Thymus (tissue), 11 donors: ENCODE data around the gene PLA2R1. TPM values are rescaled to one million over a fixed set of nuclear protein-coding genes. Genes with fewer than 3 reads are reported as not detected.
A peak's percentile ranks its signal among the peaks of the same experiment; 100 is the strongest.

Source experiments
- DNase-seq, 9 donors: peaks; one replicate each; pipeline ENCODE4 v3.0.0-alpha.2; 2013; ENCODE audit warnings: low spot score in 9 of 9, low read depth in 6 of 9, missing footprints in 1 of 9
- H3K27ac ChIP-seq, 2 donors: one replicate each; pipeline ENCODE4 v1.5.1; 2013; ENCODE audit warnings: control low read depth in 1 of 2, low read depth in 1 of 2, low read length in 1 of 2, mild to moderate bottlenecking in 1 of 2, moderate library complexity in 1 of 2
- H3K27me3 ChIP-seq, 2 donors: one replicate each; pipeline ENCODE4 v1.5.1; 2013; ENCODE audit warnings: low read length in 1 of 2; ENCODE audit not compliant: control insufficient read depth in 2 of 2, insufficient read depth in 1 of 2
- H3K36me3 ChIP-seq, 2 donors: one replicate each; pipeline ENCODE4 v1.5.1; 2013; ENCODE audit warnings: low read length in 1 of 2, mild to moderate bottlenecking in 1 of 2, moderate library complexity in 1 of 2; ENCODE audit not compliant: control insufficient read depth in 2 of 2, insufficient read depth in 2 of 2
- H3K4me1 ChIP-seq, 2 donors: one replicate each; pipeline ENCODE4 v1.5.1; 2013; ENCODE audit warnings: low read length in 2 of 2; ENCODE audit not compliant: control insufficient read depth in 2 of 2, insufficient read depth in 2 of 2
- H3K4me3 ChIP-seq, 2 donors: one replicate each; pipeline ENCODE4 v1.5.1; 2013; ENCODE audit warnings: low read length in 2 of 2, control low read depth in 1 of 2, mild to moderate bottlenecking in 1 of 2
- H3K9me3 ChIP-seq, 2 donors: one replicate each; pipeline ENCODE4 v1.5.1; 2013; ENCODE audit warnings: low read length in 1 of 2, mild to moderate bottlenecking in 1 of 2; ENCODE audit not compliant: control insufficient read depth in 2 of 2, insufficient read depth in 1 of 2
- WGBS: extraction: QIAGEN DNeasy Blood & Tissue Kit; methylation state at CpG from one replicate; pipeline ENCODE4 v1.1.7; 2013; 5-methylcytosine and 5-hydroxymethylcytosine counted together
- polyA plus RNA-seq: library from polyadenylated mRNA; stranded (reverse); fragments of 200-250 nt; gene quantifications from one replicate; pipeline ENCODE4 v1.2.3, GENCODE V29; 2013
- total RNA-seq: library from RNA; stranded (reverse); fragments of 120-200 nt; gene quantifications from one replicate; pipeline ENCODE4 v1.2.4, GENCODE V29; 2013
- donor health status: healthy.

PLA2R1 gene
- total and polyA plus RNA-seq, 2 donors: 0.90 to 2.7 TPM

- no peaks in the 10 kb centered on the region for H3K36me3 ChIP-seq
- H3K9me3 ChIP-seq: no peaks in the 10 kb centered on the region
- no peak for DNase-seq
- H3K4me1 ChIP-seq: no peaks in the 10 kb centered on the region
- no peak overlapping the region for H3K27ac ChIP-seq
- 95% methylated on average over 1 of the region's 1 CpG for WGBS
- no peaks in the 10 kb centered on the region for H3K27me3 ChIP-seq
- H3K4me3 ChIP-seq: no peak overlapping the region
Observed at GRCh38 chr2:159942146-159942545, 120.3 kb downstream of the PLA2R1 start.

DNA sequence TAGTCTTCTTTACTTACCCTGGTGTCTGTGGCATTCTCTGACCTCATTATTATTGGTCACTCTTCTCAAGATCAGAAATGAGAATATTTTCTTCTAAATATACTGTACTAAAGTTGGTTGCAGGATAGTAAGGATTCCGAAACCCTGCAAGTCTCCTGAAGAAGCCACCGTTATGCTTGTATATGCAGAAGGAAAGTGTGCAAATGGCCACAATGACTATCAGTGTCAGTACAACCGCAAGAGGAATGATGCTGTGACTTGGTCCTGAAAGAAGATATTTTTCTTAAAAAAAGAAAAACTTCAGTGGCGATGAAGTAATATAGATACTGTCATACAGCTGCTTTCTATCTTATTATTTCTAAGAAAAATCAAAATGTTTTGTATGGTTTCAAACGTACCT lies 120.7 kb downstream of the PLA2R1 start:
- Histone ChIP-seq H3K4me1 (no peaks in the 10 kb centered on the region), H3K27me3 (no peaks in the 10 kb centered on the region), H3K9me3 (no peaks in the 10 kb centered on the region), H3K4me3 (no peak overlapping the region), H3K27ac (no peak overlapping the region), H3K36me3 (no peaks in the 10 kb centered on the region)
- no peak for DNase-seq
- 95% methylated on average over 5 of the region's 5 CpGs for WGBS

GRCh38 chr2:159939946-159940345 lies 122.5 kb downstream of the PLA2R1 start:
- H3K4me3 ChIP-seq: no peak overlapping the region
- no peak for DNase-seq
- H3K9me3 ChIP-seq: no peaks in the 10 kb centered on the region
- H3K27ac ChIP-seq: no peak overlapping the region
- H3K27me3 ChIP-seq: no peaks in the 10 kb centered on the region
- no peaks in the 10 kb centered on the region for H3K36me3 ChIP-seq
- H3K4me1 ChIP-seq: no peaks in the 10 kb centered on the region

DNA sequence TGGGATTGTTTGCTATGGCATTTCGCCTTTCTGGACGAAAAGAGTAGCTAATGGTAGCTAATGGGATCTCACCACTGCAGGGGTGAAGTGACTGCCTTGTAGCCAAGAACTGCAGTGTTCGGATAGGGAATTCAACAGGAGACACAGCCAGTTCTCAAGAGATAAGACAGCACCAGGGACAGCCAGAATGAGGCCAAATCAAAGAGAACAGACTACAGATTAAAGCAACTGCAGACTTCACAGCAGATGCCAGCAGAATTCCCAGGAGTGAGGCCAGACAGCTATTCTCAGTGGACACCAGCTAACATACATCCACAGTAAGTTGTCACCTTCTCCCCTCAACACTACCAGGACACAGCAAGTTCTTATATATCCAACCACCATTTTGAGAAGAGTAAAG lies 124.0 kb downstream of the PLA2R1 start:
- Histone ChIP-seq H3K27me3 (no peaks in the 10 kb centered on the region), H3K27ac (no peak overlapping the region), H3K4me1 (no peaks in the 10 kb centered on the region), H3K4me3 (no peak overlapping the region), H3K36me3 (no peaks in the 10 kb centered on the region), H3K9me3 (no peaks in the 10 kb centered on the region)
- DNase-seq: no peak
- WGBS: 97% methylated on average over 3 of the region's 3 CpGs

GRCh38 chr2:159936471-159936870 lies 125.9 kb downstream of the PLA2R1 start:
- no peak for DNase-seq
- no peaks in the 10 kb centered on the region for H3K9me3 ChIP-seq
- H3K27ac ChIP-seq: no peak overlapping the region
- H3K27me3 ChIP-seq: no peaks in the 10 kb centered on the region
- H3K4me3 ChIP-seq: no peak overlapping the region
- WGBS: 94% methylated on average over 4 of the region's 4 CpGs
- H3K36me3 ChIP-seq: no peaks in the 10 kb centered on the region
- H3K4me1 ChIP-seq: no peaks in the 10 kb centered on the region

DNA sequence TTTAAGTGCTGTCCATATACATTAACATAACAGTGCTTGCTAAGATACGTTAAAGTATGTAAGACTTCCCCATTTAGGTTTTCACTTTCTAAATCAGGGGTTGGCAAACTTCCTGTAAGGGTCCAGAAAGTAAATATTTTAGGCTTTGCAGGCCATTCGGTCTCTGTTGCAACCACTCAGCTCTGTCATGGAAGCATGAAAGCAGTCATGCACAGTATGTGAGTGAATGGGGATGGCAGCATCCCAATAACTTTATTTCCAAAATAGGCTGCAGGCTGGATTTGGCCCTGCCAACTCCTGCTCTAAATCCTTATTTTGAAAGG lies 128.7 kb downstream of the PLA2R1 start:
- no peak overlapping the region for H3K4me3 ChIP-seq
- no peaks in the 10 kb centered on the region for H3K27me3 ChIP-seq
- no peaks in the 10 kb centered on the region for H3K9me3 ChIP-seq
- WGBS: 21% methylated on average over 2 of the region's 2 CpGs
- peak in 1 of 9 donors; percentile 12 for DNase-seq
- H3K4me1 ChIP-seq: no peaks in the 10 kb centered on the region
- H3K36me3 ChIP-seq: no peaks in the 10 kb centered on the region
- H3K27ac ChIP-seq: no peak overlapping the region

GRCh38 chr2:159933040-159933726 lies 129.2 kb downstream of the PLA2R1 start:
- no peaks in the 10 kb centered on the region for H3K4me1 ChIP-seq
- WGBS: 85% methylated on average over 2 of the region's 2 CpGs

DNA sequence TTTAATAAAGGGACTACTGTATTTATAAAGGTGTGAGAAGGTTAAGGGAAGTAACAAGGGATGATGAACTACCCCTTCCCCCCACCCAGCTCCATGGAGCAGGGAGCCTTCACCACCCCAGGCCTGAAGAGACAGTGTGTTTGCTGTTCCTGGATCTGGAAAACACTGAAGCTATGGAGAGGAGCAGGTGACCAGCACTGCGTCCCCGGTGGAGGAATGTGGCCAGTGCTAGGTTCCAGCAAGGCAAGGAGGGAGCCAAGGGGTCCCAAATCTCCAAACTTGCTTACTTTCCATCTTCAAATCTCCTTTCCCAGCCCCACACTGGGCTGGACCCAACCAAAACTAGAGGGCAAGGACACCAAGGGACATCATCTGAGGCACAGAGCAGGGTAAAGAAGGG lies 135.7 kb downstream of the PLA2R1 start:
- Histone ChIP-seq H3K9me3 (no peaks in the 10 kb centered on the region), H3K27ac (peak overlapping the region in 1 of 2 donors; percentile 49), H3K27me3 (no peaks in the 10 kb centered on the region), H3K36me3 (no peaks in the 10 kb centered on the region), H3K4me1 (peaks cover 0 to 7% of the 10 kb centered on the region in 2 donors), H3K4me3 (no peak overlapping the region)
- WGBS: 94% methylated on average over 2 of the region's 2 CpGs
- DNase-seq: no peak

More at GRCh38 chr2:159933040-159933726, 129.2 kb downstream of the PLA2R1 start:
- H3K36me3 ChIP-seq: no peaks in the 10 kb centered on the region
- no peak overlapping the region for H3K4me3 ChIP-seq
- no peaks in the 10 kb centered on the region for H3K9me3 ChIP-seq
- H3K27ac ChIP-seq: no peak overlapping the region
- DNase-seq: no peak
- no peaks in the 10 kb centered on the region for H3K27me3 ChIP-seq

DNA sequence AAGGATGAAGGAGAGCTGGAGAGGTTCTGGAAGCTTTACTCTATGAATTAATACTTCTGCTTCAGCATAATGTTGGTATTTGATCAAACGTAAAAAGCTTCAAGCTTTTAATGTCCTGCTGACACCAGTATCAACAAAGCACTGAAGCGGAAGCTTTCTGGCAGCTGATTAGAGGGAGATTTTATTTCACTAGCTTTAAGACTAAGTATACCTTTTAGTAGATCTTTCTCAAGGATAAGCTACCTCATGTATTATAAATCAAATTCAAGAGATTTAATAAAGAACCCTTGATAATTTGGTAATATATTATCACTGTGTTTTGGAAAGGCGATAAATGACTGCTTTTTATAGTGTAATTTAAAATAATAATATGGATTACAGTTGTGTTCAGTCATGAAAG lies 136.4 kb downstream of the PLA2R1 start:
- Histone ChIP-seq H3K4me3 (no peak overlapping the region), H3K36me3 (no peaks in the 10 kb centered on the region), H3K27me3 (no peaks in the 10 kb centered on the region), H3K27ac (no peak overlapping the region), H3K4me1 (peaks cover 0 to 9% of the 10 kb centered on the region in 2 donors), H3K9me3 (no peaks in the 10 kb centered on the region)
- DNase-seq: no peak
- WGBS: 97% methylated on average over 3 of the region's 3 CpGs
